K562 (cell line): ENCODE results near the gene GPR32. TPM values are rescaled to one million over a fixed set of nuclear protein-coding genes. Genes with fewer than 3 reads are reported as not detected.
A peak's percentile ranks its signal among the peaks of the same experiment; 100 is the strongest.

Experiments used
- ARID4B ChIP-seq: sonication (generic); formaldehyde crosslinking; IDR thresholded peaks from 2 replicates; pipeline ENCODE4 v1.8.0; 2022; ENCODE audit warnings: mild to moderate bottlenecking, missing genetic modification reagents
- C11orf30 ChIP-seq: fragments of 450-650 bp; IDR thresholded peaks from 2 replicates; pipeline ENCODE4 v1.6.1; 2016; ENCODE audit warnings: low read depth, mild to moderate bottlenecking
- CXXC5 ChIP-seq: fragments of 250-450 bp; sonication (Bioruptor Pico); IDR thresholded peaks from 2 replicates; pipeline ENCODE4 v1.8.0; 2022; ENCODE audit warnings: inconsistent platforms, mild to moderate bottlenecking, moderate library complexity
- ETV1 ChIP-seq: fragments of 450-650 bp; conservative IDR thresholded peaks from 2 replicates; pipeline ENCODE4 v1.6.1; 2016; ENCODE audit warnings: missing genetic modification characterization, control low read depth, low read depth, missing compliant biosample characterization
- EWSR1 ChIP-seq: fragments of 450-650 bp; IDR thresholded peaks from 2 replicates; pipeline ENCODE4 v1.6.1; 2018; ENCODE audit warnings: borderline replicate concordance, mild to moderate bottlenecking, low read depth, moderate library complexity; ENCODE audit not compliant: partially characterized antibody
- FOS ChIP-seq: IDR thresholded peaks from 3 replicates; pipeline ENCODE4 v1.6.1; 2011; ENCODE audit not compliant: insufficient read length; ENCODE audit errors: extremely low read depth
- HNRNPL ChIP-seq: fragments of 200-400 bp; formaldehyde crosslinking; IDR thresholded peaks from 2 replicates; pipeline ENCODE4 v1.6.1; 2017; ENCODE audit warnings: low read depth, mild to moderate bottlenecking, low read length
- KLF1 ChIP-seq: fragments of 450-650 bp; IDR thresholded peaks from 2 replicates; pipeline ENCODE4 v1.6.1; 2016; ENCODE audit warnings: missing genetic modification characterization, missing compliant biosample characterization
- MAX ChIP-seq: sonication (generic); formaldehyde crosslinking; IDR thresholded peaks from 2 replicates; pipeline ENCODE4 v1.9.0; 2022; ENCODE audit warnings: mild to moderate bottlenecking, missing genetic modification reagents
- MCM5 ChIP-seq: fragments of 450-650 bp; IDR thresholded peaks from 2 replicates; pipeline ENCODE4 v1.6.1; 2016; ENCODE audit warnings: low read depth
- PHF20 ChIP-seq: fragments of 450-650 bp; IDR thresholded peaks from 2 replicates; pipeline ENCODE4 v1.6.1; 2018; ENCODE audit not compliant: partially characterized antibody
- PTBP1 ChIP-seq: fragments of 200-400 bp; formaldehyde crosslinking; IDR thresholded peaks from 2 replicates; pipeline ENCODE4 v1.6.1; 2017; ENCODE audit warnings: low read depth, low read length
- RBFOX2 ChIP-seq: fragments of 200-400 bp; formaldehyde crosslinking; IDR thresholded peaks from 2 replicates; pipeline ENCODE4 v1.6.1; 2017; ENCODE audit warnings: low read depth, mild to moderate bottlenecking, low read length, moderate library complexity
- RNF2 ChIP-seq: sonication (generic); IDR thresholded peaks from 2 replicates; pipeline ENCODE4 v1.6.1; 2016
- TCF15 ChIP-seq: fragments of 250-450 bp; sonication (Bioruptor Pico); IDR thresholded peaks from 2 replicates; pipeline ENCODE4 v1.8.0; 2022; ENCODE audit warnings: moderate library complexity, mild to moderate bottlenecking, inconsistent platforms
- ZBED1 ChIP-seq: IDR thresholded peaks from 2 replicates; pipeline ENCODE4 v1.6.1; 2014
- ZNF24 ChIP-seq: fragments of 450-650 bp; IDR thresholded peaks from 2 replicates; pipeline ENCODE4 v1.6.1; 2016
- ZNF395 ChIP-seq: fragments of 200-800 bp; sonication (Bioruptor generic); IDR thresholded peaks from 2 replicates; pipeline ENCODE4 v1.6.1; 2017; ENCODE audit warnings: missing genetic modification characterization, missing compliant biosample characterization
- ZNF780A ChIP-seq: fragments of 250-450 bp; sonication (Bioruptor Pico); IDR thresholded peaks from 2 replicates; pipeline ENCODE4 v1.5.0; 2021; ENCODE audit warnings: mild to moderate bottlenecking
- polyA plus RNA-seq, 8 experiments: library from polyadenylated mRNA; depleted of rRNA in 4 of 8; stranded (reverse) in 5 of 8; unstranded in 3 of 8; fragments of >200 nt; fragmentation: Nextera tagmentation in 2 of 8; fragmentation: Illumina TruSeq in 1 of 8; extraction: Ambion mirVana in 2 of 8; extraction: Trizol in 1 of 8; gene quantifications; 2 replicates each; pipeline versions ENCODE4 v1.2.1 to v1.2.3, GENCODE V29; 2011 to 2014; ENCODE audit warnings: inconsistent platforms in 1 of 8, missing spikeins in 1 of 8
- total RNA-seq, 7 experiments: library from RNA; depleted of rRNA in 6 of 7; stranded (reverse); fragments of >200 nt in 6 of 7; fragmentation: Illumina TruSeq in 2 of 7; extraction: Trizol in 2 of 7; gene quantifications; 2 replicates each; pipeline versions ENCODE4 v1.2.1 to v1.2.3, GENCODE V29; 2011 to 2021; ENCODE audit warnings: low replicate concordance in 1 of 7
- TF ChIP-seq, protein P1 (sequence below): fragments of 250-450 bp; sonication (Bioruptor Pico); IDR thresholded peaks from 2 replicates; pipeline ENCODE4 v1.5.0; 2021; ENCODE audit warnings: mild to moderate bottlenecking, moderate library complexity

The GPR32 gene
- total and polyA plus RNA-seq, 9 of the 15 experiments (the other 6 are each of a cell fraction or from before 2014, with no cell fraction given) = not detected

DNA sequence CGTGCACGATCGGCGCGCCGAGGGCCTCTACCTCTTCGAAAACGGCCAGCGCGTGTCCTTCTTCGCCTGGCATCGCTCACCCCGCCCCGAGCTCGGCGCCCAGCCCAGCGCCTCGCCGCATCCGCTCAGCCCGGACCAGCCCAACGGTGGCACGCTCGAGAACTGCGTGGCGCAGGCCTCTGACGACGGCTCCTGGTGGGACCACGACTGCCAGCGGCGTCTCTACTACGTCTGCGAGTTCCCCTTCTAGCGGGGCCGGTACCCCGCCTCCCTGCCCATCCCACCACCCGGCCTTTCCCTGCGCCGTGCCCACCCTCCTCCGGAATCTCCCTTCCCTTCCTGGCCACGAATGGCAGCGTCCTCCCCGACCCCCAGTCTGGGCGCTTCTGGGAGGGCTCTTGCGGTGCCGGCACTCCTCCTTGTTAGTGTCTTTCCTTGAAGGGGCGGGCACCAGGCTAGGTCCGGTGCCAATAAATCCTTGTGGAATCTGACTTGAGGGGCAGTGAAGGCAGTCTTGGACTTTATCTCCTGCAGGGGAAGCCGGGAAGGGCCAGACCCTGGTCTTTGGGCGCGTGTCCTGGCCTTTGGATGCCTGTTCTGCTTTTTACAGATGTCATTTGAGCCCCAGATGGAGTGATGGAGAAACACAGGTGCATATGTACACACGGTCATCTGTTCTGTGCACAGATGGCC, 44.9 kb upstream of the GPR32 start (continued):
- no peak for TF ChIP-seq FOS
- TF ChIP-seq, protein P1, sequence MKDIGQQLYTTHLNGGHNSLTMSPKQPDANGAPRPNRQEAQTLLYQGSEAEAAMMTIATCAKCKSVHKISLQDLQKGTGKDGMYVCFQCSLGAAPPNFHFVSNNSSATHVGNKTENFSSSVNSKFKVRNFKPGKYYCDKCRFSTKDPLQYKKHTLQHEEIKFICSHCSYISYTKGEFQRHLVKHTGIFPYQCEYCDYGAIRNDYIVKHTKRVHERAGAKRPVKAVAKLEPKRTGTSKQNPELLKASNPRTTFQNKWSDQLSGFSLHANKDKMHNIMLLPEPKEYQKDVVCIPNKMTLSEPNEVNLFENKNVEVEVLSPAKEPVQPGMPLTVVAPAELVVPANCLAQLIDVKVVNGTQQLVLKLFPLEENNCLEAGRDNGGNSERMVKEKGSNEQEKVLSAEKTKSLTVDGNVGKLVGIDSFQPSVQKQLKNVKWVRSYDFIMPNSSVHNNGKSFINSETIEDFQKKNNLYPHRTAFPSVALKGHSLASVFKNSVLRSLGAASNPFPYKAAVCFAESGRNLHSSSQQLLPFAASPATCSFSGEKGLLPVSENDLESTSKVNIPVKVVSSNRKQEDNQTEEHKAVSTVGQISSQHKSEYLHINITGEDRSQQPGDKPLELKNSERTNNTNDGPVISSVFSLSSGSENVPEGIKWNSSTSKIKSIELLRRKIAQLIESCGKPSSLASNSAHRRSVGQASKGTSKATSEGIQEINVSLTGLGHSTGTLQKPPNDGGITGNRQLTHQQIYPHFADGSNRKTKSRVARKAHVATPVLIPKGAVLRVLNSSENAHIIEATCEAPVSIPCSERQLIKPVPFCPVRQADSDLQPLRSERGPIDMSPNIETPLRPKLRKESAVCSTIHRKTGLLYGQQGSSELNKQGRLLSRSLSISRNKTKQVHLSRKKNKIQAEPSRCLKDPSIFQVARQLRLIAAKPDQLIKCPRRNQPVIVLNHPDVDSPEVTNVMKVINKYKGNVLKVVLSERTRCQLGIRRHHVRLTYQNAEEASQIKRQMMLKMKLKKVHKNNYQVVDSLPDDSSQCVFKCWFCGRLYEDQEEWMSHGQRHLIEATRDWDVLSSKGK (CRISPR knock-in tag) = no peak
- no peak for TF ChIP-seq KLF1
- TF ChIP-seq ZNF395 = no peak
- peak; percentile 62 for TF ChIP-seq C11orf30
- no peak for TF ChIP-seq ARID4B
- TF ChIP-seq TCF15 (CRISPR knock-in tag) = no peak
- no peak for TF ChIP-seq MCM5
- TF ChIP-seq ZBED1 = no peak
- peak; percentile 69; the same call in 1 of the 2 replicates for TF ChIP-seq RNF2
- TF ChIP-seq CXXC5 (CRISPR knock-in tag) = peak; percentile 87
- TF ChIP-seq PHF20 = peak; percentile 54
- no peak for TF ChIP-seq EWSR1
- peak; percentile 85; the same call in 1 of the 2 replicates for TF ChIP-seq HNRNPL
- TF ChIP-seq ZNF780A = no peak
- TF ChIP-seq PTBP1 = no peak
- peak; percentile 81 for TF ChIP-seq RBFOX2
- no peak for TF ChIP-seq ZNF24
- TF ChIP-seq MAX (CRISPR knock-in tag) = no peak; the same call in 1 of the 2 replicates
- no peak for TF ChIP-seq ETV1 (tag)
